Fibroblast of lung (primary cell): ENCODE results near the gene SCUBE1. TPM values are rescaled to one million over a fixed set of nuclear protein-coding genes. Genes with fewer than 3 reads are reported as not detected.

Experiments used
- DNase-seq, 2 donors: peaks; one replicate each; pipeline versions ENCODE4 v3.0.0 to v3.0.0-alpha.2; 2010; ENCODE audit warnings: low read depth in 2 of 2
- H2AFZ ChIP-seq: 2 replicates; pipeline ENCODE4 v1.5.1; 2012; ENCODE audit warnings: low read length, control low read depth, inconsistent platforms
- H3K27ac ChIP-seq: 2 replicates; pipeline ENCODE4 v1.5.1; 2011; ENCODE audit warnings: low read length, control low read depth; ENCODE audit not compliant: insufficient read depth
- H3K27me3 ChIP-seq: 2 replicates; pipeline ENCODE4 v1.5.1; 2011; ENCODE audit warnings: mild to moderate bottlenecking, low read length; ENCODE audit not compliant: control insufficient read depth, insufficient read depth
- H3K36me3 ChIP-seq: 2 replicates; pipeline ENCODE4 v1.5.1; 2011; ENCODE audit warnings: low read length; ENCODE audit not compliant: control insufficient read depth, insufficient read depth
- H3K4me1 ChIP-seq: 2 replicates; pipeline ENCODE4 v1.5.1; 2011; ENCODE audit warnings: low read length; ENCODE audit not compliant: control insufficient read depth, insufficient read depth; ENCODE audit errors: extremely low read depth
- H3K4me2 ChIP-seq: 2 replicates; pipeline ENCODE4 v1.5.1; 2011; ENCODE audit warnings: low read length, control low read depth; ENCODE audit not compliant: insufficient read depth; ENCODE audit errors: extremely low read depth
- H3K4me3 ChIP-seq, 4 experiments: fragments of 200-600 bp in 1 of 4; sonication (generic) in 1 of 4; replicated peaks in 1 of 4; 2 replicates each; pipeline ENCODE4 v1.5.1; 2011 to 2016; ENCODE audit warnings: low read length in 4 of 4, low read depth in 3 of 4, mild to moderate bottlenecking in 3 of 4, control low read depth in 2 of 4, inconsistent platforms in 1 of 4, mixed read lengths in 1 of 4; ENCODE audit not compliant: insufficient read depth in 1 of 4; ENCODE audit errors: control extremely low read depth in 1 of 4
- H3K79me2 ChIP-seq: 2 replicates; pipeline ENCODE4 v1.5.1; 2012; ENCODE audit warnings: mild to moderate bottlenecking, low read length, inconsistent platforms; ENCODE audit not compliant: control insufficient read depth, insufficient read depth
- H3K9ac ChIP-seq: 2 replicates; pipeline ENCODE4 v1.5.1; 2011; ENCODE audit warnings: mild to moderate bottlenecking, low read length, control low read depth; ENCODE audit not compliant: insufficient read depth
- H3K9me3 ChIP-seq: 2 replicates; pipeline ENCODE4 v1.5.1; 2012; ENCODE audit warnings: low read depth, low read length; ENCODE audit not compliant: control insufficient read depth, insufficient read depth
- H4K20me1 ChIP-seq: 2 replicates; pipeline ENCODE4 v1.5.1; 2011; ENCODE audit warnings: low read length; ENCODE audit not compliant: control insufficient read depth, insufficient read depth; ENCODE audit errors: extremely low read depth
- CTCF ChIP-seq, 2 donors: IDR thresholded peaks in 1 of 2; conservative IDR thresholded peaks in 1 of 2; 1 replicate in 1 of 2; 2 replicates in 1 of 2; pipeline ENCODE4 v1.5.1; 2011 to 2012; ENCODE audit warnings: low read length in 2 of 2, control low read depth in 1 of 2, inconsistent platforms in 1 of 2, low read depth in 1 of 2, mild to moderate bottlenecking in 1 of 2
- EZH2 ChIP-seq: IDR thresholded peaks from 2 replicates; pipeline ENCODE4 v1.5.1; 2012; ENCODE audit warnings: low read length, control low read depth, mild to moderate bottlenecking; ENCODE audit errors: missing control alignments
- polyA plus RNA-seq, 2 donors: library from polyadenylated mRNA; depleted of rRNA in 1 of 2; stranded (reverse) in 1 of 2; unstranded in 1 of 2; fragments of >200 nt; gene quantifications; 2 replicates each; pipeline ENCODE4 v1.2.1, GENCODE V29; 2011 to 2012; ENCODE audit warnings: missing spikeins in 1 of 2
- total RNA-seq: library from RNA; depleted of rRNA; stranded (reverse); fragments of >200 nt; gene quantifications from 2 replicates; pipeline ENCODE4 v1.2.1, GENCODE V29; 2014

Gene SCUBE1
- total and polyA plus RNA-seq, 2 donors (not counting 1 experiment from before 2014, with no cell fraction given) = 0.17 TPM; not detected in 1

GRCh38 chr22:43377548-43377895 is 34.4 kb upstream of the SCUBE1 start:
- DNase-seq = peak in 1 of 2 donors; percentile 76

GRCh38 chr22:43376765-43377547 is 33.8 kb upstream of the SCUBE1 start:
- no peaks in the 10 kb centered on the region for H3K4me1 ChIP-seq
- peaks cover 4% of the 10 kb centered on the region for H3K27me3 ChIP-seq
- H3K4me3 ChIP-seq = no peak overlapping the region
- H3K4me2 ChIP-seq = no peak overlapping the region
- H3K27ac ChIP-seq = no peak overlapping the region
- H4K20me1 ChIP-seq = no peaks in the 10 kb centered on the region
- H3K36me3 ChIP-seq = no peaks in the 10 kb centered on the region
- TF ChIP-seq EZH2 = no peak
- no peak for TF ChIP-seq CTCF (conservative IDR thresholded peaks at IDR 0.05 in 1 of 2, IDR thresholded peaks at IDR 0.05 in 1 of 2; ENCODE audit: low read depth in 1 of 2, low read length in 2 of 2)
- H3K9ac ChIP-seq = no peak overlapping the region
- H2AFZ ChIP-seq = no peak overlapping the region
- peak in 1 of 2 donors; percentile 69 for DNase-seq
- no peaks in the 10 kb centered on the region for H3K79me2 ChIP-seq
- no peaks in the 10 kb centered on the region for H3K9me3 ChIP-seq

More at GRCh38 chr22:43377548-43377895, 34.4 kb upstream of the SCUBE1 start:
- H3K79me2 ChIP-seq = no peaks in the 10 kb centered on the region
- peaks cover 4% of the 10 kb centered on the region for H3K27me3 ChIP-seq
- H3K27ac ChIP-seq = no peak overlapping the region
- no peak overlapping the region for H3K9ac ChIP-seq
- TF ChIP-seq EZH2 (no peak), CTCF (conservative IDR thresholded peaks at IDR 0.05 in 1 of 2, IDR thresholded peaks at IDR 0.05 in 1 of 2; ENCODE audit: low read depth in 1 of 2, low read length in 2 of 2) (no peak)
- H3K9me3 ChIP-seq = no peaks in the 10 kb centered on the region
- no peaks in the 10 kb centered on the region for H3K36me3 ChIP-seq
- no peaks in the 10 kb centered on the region for H3K4me1 ChIP-seq
- H4K20me1 ChIP-seq = no peaks in the 10 kb centered on the region
- no peak overlapping the region for H3K4me3 ChIP-seq
- no peak overlapping the region for H2AFZ ChIP-seq
- H3K4me2 ChIP-seq = no peak overlapping the region

- Histone ChIP-seq H4K20me1 (no peaks in the 10 kb centered on the region), H3K27me3 (peaks cover 4% of the 10 kb centered on the region), H3K4me2 (no peak overlapping the region), H3K4me1 (no peaks in the 10 kb centered on the region), H3K36me3 (no peaks in the 10 kb centered on the region), H3K9me3 (no peaks in the 10 kb centered on the region), H2AFZ (no peak overlapping the region), H3K4me3 (no peak overlapping the region), H3K79me2 (no peaks in the 10 kb centered on the region), H3K9ac (no peak overlapping the region), H3K27ac (no peak overlapping the region)
- DNase-seq = peak in 1 of 2 donors; percentile 79
- TF ChIP-seq EZH2 (no peak), CTCF (conservative IDR thresholded peaks at IDR 0.05 in 1 of 2, IDR thresholded peaks at IDR 0.05 in 1 of 2; ENCODE audit: low read depth in 1 of 2, low read length in 2 of 2) (no peak)
Measured at GRCh38 chr22:43375951-43376455, 32.8 kb upstream of the SCUBE1 start.
